ENCODE data around the gene ANKRD40CL.

ANKRD40CL gene

GRCh38 chr17:50785946-50786570 lies 18.7 kb upstream of the ANKRD40CL start:
- DNase-seq = no peak

GRCh38 chr17:50785126-50785525 lies 17.8 kb upstream of the ANKRD40CL start:
- DNase-seq = no peak

GRCh38 chr17:50783905-50784304 lies 16.6 kb upstream of the ANKRD40CL start:
- DNase-seq = no peak

- peak; percentile 93 for DNase-seq
These were observed 15.9 kb upstream of the ANKRD40CL start for GRCh38 chr17:50783193-50783660.

GRCh38 chr17:50781167-50781566 lies 13.8 kb upstream of the ANKRD40CL start:
- no peak for DNase-seq

- peak; percentile 81 for DNase-seq
These were observed 12.5 kb upstream of the ANKRD40CL start for GRCh38 chr17:50779747-50780353.

- no peak for DNase-seq
These were observed 11.7 kb upstream of the ANKRD40CL start for GRCh38 chr17:50778988-50779387.

- no peak for DNase-seq
These were observed 11.2 kb upstream of the ANKRD40CL start for GRCh38 chr17:50778471-50778870.

- no peak for DNase-seq
These were observed 8.6 kb upstream of the ANKRD40CL start for GRCh38 chr17:50775926-50776325.

GRCh38 chr17:50774225-50774803 lies 7.0 kb upstream of the ANKRD40CL start:
- peak; percentile 45 for DNase-seq

GRCh38 chr17:50771991-50772785 lies 4.9 kb upstream of the ANKRD40CL start:
- no peak for DNase-seq

GRCh38 chr17:50770346-50770745 lies 3.0 kb upstream of the ANKRD40CL start:
- DNase-seq = no peak

GRCh38 chr17:50769884-50770283 lies 2.6 kb upstream of the ANKRD40CL start:
- DNase-seq = no peak

- no peak for DNase-seq
These were observed 1.0 kb upstream of the ANKRD40CL start for GRCh38 chr17:50768346-50768761.

- no peak for DNase-seq
These were observed 288 bp downstream of the ANKRD40CL start for GRCh38 chr17:50767030-50767429.

- no peak for DNase-seq
These were observed 895 bp downstream of the ANKRD40CL start for GRCh38 chr17:50766222-50767023.

GRCh38 chr17:50765454-50766221 lies 1.7 kb downstream of the ANKRD40CL start:
- DNase-seq = no peak

GRCh38 chr17:50764734-50765149 lies 2.6 kb downstream of the ANKRD40CL start:
- DNase-seq = no peak

- no peak for DNase-seq
These were observed 3.4 kb downstream of the ANKRD40CL start for GRCh38 chr17:50763716-50764475.

GRCh38 chr17:50762177-50762576 lies 5.1 kb downstream of the ANKRD40CL start:
- DNase-seq = no peak

- no peak for DNase-seq
These were observed 8.3 kb downstream of the ANKRD40CL start for GRCh38 chr17:50758989-50759544.

All from activated effector memory CD4-positive, alpha-beta T cell treated with anti-CD3 and anti-CD28 coated beads, Interleukin-2, amount 50 U/mL, for 16 hours (primary cell).